Fibroblast of lung (primary cell): Measurements from ENCODE around the gene IL12A. TPM values are rescaled to one million over a fixed set of nuclear protein-coding genes. Genes with fewer than 3 reads are reported as not detected.

Experiments used
- DNase-seq, 2 donors: peaks; one replicate each; pipeline versions ENCODE4 v3.0.0 to v3.0.0-alpha.2; 2010; ENCODE audit warnings: low read depth in 2 of 2
- H2AFZ ChIP-seq: 2 replicates; pipeline ENCODE4 v1.5.1; 2012; ENCODE audit warnings: low read length, control low read depth, inconsistent platforms
- H3K27ac ChIP-seq: 2 replicates; pipeline ENCODE4 v1.5.1; 2011; ENCODE audit warnings: low read length, control low read depth; ENCODE audit not compliant: insufficient read depth
- H3K27me3 ChIP-seq: 2 replicates; pipeline ENCODE4 v1.5.1; 2011; ENCODE audit warnings: mild to moderate bottlenecking, low read length; ENCODE audit not compliant: control insufficient read depth, insufficient read depth
- H3K36me3 ChIP-seq: 2 replicates; pipeline ENCODE4 v1.5.1; 2011; ENCODE audit warnings: low read length; ENCODE audit not compliant: control insufficient read depth, insufficient read depth
- H3K4me1 ChIP-seq: 2 replicates; pipeline ENCODE4 v1.5.1; 2011; ENCODE audit warnings: low read length; ENCODE audit not compliant: control insufficient read depth, insufficient read depth; ENCODE audit errors: extremely low read depth
- H3K4me2 ChIP-seq: 2 replicates; pipeline ENCODE4 v1.5.1; 2011; ENCODE audit warnings: low read length, control low read depth; ENCODE audit not compliant: insufficient read depth; ENCODE audit errors: extremely low read depth
- H3K4me3 ChIP-seq, 4 experiments: fragments of 200-600 bp in 1 of 4; sonication (generic) in 1 of 4; replicated peaks in 1 of 4; 2 replicates each; pipeline ENCODE4 v1.5.1; 2011 to 2016; ENCODE audit warnings: low read length in 4 of 4, low read depth in 3 of 4, mild to moderate bottlenecking in 3 of 4, control low read depth in 2 of 4, inconsistent platforms in 1 of 4, mixed read lengths in 1 of 4; ENCODE audit not compliant: insufficient read depth in 1 of 4; ENCODE audit errors: control extremely low read depth in 1 of 4
- H3K79me2 ChIP-seq: 2 replicates; pipeline ENCODE4 v1.5.1; 2012; ENCODE audit warnings: mild to moderate bottlenecking, low read length, inconsistent platforms; ENCODE audit not compliant: control insufficient read depth, insufficient read depth
- H3K9ac ChIP-seq: 2 replicates; pipeline ENCODE4 v1.5.1; 2011; ENCODE audit warnings: mild to moderate bottlenecking, low read length, control low read depth; ENCODE audit not compliant: insufficient read depth
- H3K9me3 ChIP-seq: 2 replicates; pipeline ENCODE4 v1.5.1; 2012; ENCODE audit warnings: low read depth, low read length; ENCODE audit not compliant: control insufficient read depth, insufficient read depth
- H4K20me1 ChIP-seq: 2 replicates; pipeline ENCODE4 v1.5.1; 2011; ENCODE audit warnings: low read length; ENCODE audit not compliant: control insufficient read depth, insufficient read depth; ENCODE audit errors: extremely low read depth
- CTCF ChIP-seq, 2 donors: IDR thresholded peaks in 1 of 2; conservative IDR thresholded peaks in 1 of 2; 1 replicate in 1 of 2; 2 replicates in 1 of 2; pipeline ENCODE4 v1.5.1; 2011 to 2012; ENCODE audit warnings: low read length in 2 of 2, control low read depth in 1 of 2, inconsistent platforms in 1 of 2, low read depth in 1 of 2, mild to moderate bottlenecking in 1 of 2
- EZH2 ChIP-seq: IDR thresholded peaks from 2 replicates; pipeline ENCODE4 v1.5.1; 2012; ENCODE audit warnings: low read length, control low read depth, mild to moderate bottlenecking; ENCODE audit errors: missing control alignments
- polyA plus RNA-seq, 2 donors: library from polyadenylated mRNA; depleted of rRNA in 1 of 2; stranded (reverse) in 1 of 2; unstranded in 1 of 2; fragments of >200 nt; gene quantifications; 2 replicates each; pipeline ENCODE4 v1.2.1, GENCODE V29; 2011 to 2012; ENCODE audit warnings: missing spikeins in 1 of 2
- total RNA-seq: library from RNA; depleted of rRNA; stranded (reverse); fragments of >200 nt; gene quantifications from 2 replicates; pipeline ENCODE4 v1.2.1, GENCODE V29; 2014

IL12A gene
- total and polyA plus RNA-seq, 2 donors (not counting 1 experiment from before 2014, with no cell fraction given) = 5.5 to 72.5 TPM

DNA sequence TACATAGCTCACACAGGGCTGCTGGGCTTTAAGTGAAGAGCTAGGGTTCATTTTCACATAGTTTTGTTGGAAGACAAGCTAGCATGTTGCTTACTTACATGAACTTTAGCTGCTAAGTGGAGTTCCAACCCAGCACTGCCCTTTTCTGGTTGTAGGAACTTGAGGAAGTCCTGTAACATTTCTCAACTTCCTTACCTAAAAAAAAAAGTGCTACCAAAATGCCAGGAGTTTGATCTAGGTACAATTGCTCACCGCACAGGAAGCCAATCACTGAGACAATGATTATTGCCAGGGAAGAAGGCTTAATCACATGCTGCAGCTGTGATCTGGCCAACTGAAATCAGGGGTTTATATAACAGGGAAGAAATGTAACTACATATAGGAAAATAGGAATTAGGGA, 52.8 kb downstream of the IL12A start:
- no peak overlapping the region for H2AFZ ChIP-seq
- no peak overlapping the region for H3K4me3 ChIP-seq
- H3K27ac ChIP-seq = no peak overlapping the region
- TF ChIP-seq EZH2 (no peak), CTCF (conservative IDR thresholded peaks at IDR 0.05 in 1 of 2, IDR thresholded peaks at IDR 0.05 in 1 of 2; ENCODE audit: low read depth in 1 of 2, low read length in 2 of 2) (no peak)
- H4K20me1 ChIP-seq = no peaks in the 10 kb centered on the region
- no peak for DNase-seq
- no peaks in the 10 kb centered on the region for H3K9me3 ChIP-seq
- H3K4me2 ChIP-seq = no peak overlapping the region
- peaks cover 12% of the 10 kb centered on the region for H3K27me3 ChIP-seq
- no peaks in the 10 kb centered on the region for H3K36me3 ChIP-seq
- no peaks in the 10 kb centered on the region for H3K79me2 ChIP-seq
- H3K9ac ChIP-seq = no peak overlapping the region
- peaks cover 3% of the 10 kb centered on the region for H3K4me1 ChIP-seq

DNA sequence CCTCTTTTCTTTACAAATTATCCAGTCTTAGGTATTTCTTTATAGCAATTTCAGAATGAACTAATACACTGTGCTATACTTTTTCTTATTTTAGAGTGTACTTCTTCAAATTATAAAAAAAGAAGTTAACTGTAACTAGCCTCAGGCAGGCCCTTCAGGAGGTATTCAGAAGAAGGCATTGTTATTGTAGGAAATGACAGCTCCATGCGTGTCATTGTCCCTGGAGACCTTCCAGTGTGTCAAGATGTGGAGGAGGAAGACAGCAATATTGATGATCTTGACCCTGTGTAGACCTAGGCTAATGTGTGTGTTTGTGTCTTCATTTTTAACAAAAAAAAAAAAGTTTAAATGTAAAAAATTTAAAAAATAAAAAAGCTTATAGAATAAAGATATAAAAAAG, 55.5 kb downstream of the IL12A start:
- TF ChIP-seq EZH2 (no peak), CTCF (conservative IDR thresholded peaks at IDR 0.05 in 1 of 2, IDR thresholded peaks at IDR 0.05 in 1 of 2; ENCODE audit: low read depth in 1 of 2, low read length in 2 of 2) (no peak)
- Histone ChIP-seq H3K79me2 (no peaks in the 10 kb centered on the region), H2AFZ (no peak overlapping the region), H3K9ac (no peak overlapping the region), H3K27ac (no peak overlapping the region), H3K36me3 (no peaks in the 10 kb centered on the region), H3K4me2 (no peak overlapping the region), H3K27me3 (peaks cover 8% of the 10 kb centered on the region), H3K4me1 (no peaks in the 10 kb centered on the region), H4K20me1 (no peaks in the 10 kb centered on the region), H3K4me3 (no peak overlapping the region), H3K9me3 (no peaks in the 10 kb centered on the region)
- no peak for DNase-seq

Other genes starting within 250 kb of the IL12A start
- 6.9 and 8.8 TPM in 2 replicates for gene SCHIP1, start 149.0 kb upstream of the IL12A start, total RNA-seq
- 2.3 and 4.1 TPM in 2 replicates for gene SCHIP1, start 149.0 kb upstream of the IL12A start, polyA plus RNA-seq
- gene C3orf80, start 236.6 kb downstream of the IL12A start, total RNA-seq = 0.26 and 0.33 TPM in 2 replicates
- 0.02 and 0.08 TPM in 2 replicates for gene C3orf80, start 236.6 kb downstream of the IL12A start, polyA plus RNA-seq